ENCODE data around the gene ASZ1.

DNA sequence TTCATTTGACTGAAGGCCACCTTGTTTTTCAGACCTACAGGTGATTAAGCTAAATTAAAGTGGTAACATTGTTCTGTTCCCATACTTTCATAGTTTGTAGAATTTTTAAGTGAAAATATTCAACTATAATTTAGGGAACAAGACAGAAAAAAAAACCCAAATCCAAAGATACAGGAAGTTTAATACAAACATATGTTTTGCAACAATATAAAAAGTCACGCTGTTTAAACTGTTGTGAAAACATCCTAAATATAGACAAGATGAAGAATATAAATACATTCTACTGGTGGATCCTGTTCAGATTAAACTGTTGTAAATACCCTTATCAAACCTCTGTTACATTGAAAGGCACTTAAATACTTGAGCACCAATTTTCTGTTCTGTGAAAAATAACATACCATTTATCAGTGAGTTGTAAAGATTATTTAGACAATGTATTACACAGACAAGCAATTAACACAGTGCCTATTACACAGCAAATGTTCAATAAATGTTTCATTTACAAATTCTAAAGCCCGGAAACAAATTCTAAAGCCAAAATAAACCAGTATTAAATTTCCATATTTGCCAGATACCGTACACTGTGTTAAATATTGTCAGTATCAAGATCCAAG lies 14.2 kb downstream of the ASZ1 start:
- TF ChIP-seq, protein P1, sequence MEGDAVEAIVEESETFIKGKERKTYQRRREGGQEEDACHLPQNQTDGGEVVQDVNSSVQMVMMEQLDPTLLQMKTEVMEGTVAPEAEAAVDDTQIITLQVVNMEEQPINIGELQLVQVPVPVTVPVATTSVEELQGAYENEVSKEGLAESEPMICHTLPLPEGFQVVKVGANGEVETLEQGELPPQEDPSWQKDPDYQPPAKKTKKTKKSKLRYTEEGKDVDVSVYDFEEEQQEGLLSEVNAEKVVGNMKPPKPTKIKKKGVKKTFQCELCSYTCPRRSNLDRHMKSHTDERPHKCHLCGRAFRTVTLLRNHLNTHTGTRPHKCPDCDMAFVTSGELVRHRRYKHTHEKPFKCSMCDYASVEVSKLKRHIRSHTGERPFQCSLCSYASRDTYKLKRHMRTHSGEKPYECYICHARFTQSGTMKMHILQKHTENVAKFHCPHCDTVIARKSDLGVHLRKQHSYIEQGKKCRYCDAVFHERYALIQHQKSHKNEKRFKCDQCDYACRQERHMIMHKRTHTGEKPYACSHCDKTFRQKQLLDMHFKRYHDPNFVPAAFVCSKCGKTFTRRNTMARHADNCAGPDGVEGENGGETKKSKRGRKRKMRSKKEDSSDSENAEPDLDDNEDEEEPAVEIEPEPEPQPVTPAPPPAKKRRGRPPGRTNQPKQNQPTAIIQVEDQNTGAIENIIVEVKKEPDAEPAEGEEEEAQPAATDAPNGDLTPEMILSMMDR (IDR thresholded peaks at IDR 0.05) = no peak
- no peak for TF ChIP-seq EZH2 (IDR thresholded peaks at IDR 0.05; ENCODE audit: borderline replicate concordance, insufficient read depth, low read depth, low read length, poor library complexity, severe bottlenecking)

All from B cell (primary cell).